22Rv1 (cell line): ENCODE data around the gene ARHGAP26.

ENCODE experiments used
- ZFX ChIP-seq: fragments of 450-650 bp; IDR thresholded peaks from 2 replicates; pipeline ENCODE4 v1.6.1; 2017; ENCODE audit warnings: antibody characterized with exemption, borderline replicate concordance
- TF ChIP-seq, protein P1 (sequence below): fragments of 450-650 bp; IDR thresholded peaks from 2 replicates; pipeline ENCODE4 v1.5.1; 2017; ENCODE audit warnings: mild to moderate bottlenecking

DNA sequence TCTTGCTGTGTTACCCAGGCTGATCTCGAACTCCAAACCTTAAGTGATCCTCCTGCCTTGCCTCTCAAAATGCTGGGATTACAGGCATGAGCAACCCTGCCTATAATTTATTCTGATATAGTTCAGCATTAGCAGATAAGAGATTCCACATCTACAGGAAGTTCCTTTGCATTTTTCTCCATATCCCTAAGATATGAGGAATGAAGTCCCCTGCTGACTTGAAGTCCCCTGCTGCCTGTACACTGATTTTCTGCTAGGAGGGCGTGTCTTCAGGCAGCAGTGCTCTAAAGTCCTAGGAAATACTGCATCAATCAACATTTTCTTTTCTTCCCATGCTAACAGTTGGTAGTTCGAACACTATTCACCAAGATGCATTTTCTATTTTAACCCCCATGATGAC is 105.8 kb downstream of the ARHGAP26 start:
- TF ChIP-seq, protein P1, sequence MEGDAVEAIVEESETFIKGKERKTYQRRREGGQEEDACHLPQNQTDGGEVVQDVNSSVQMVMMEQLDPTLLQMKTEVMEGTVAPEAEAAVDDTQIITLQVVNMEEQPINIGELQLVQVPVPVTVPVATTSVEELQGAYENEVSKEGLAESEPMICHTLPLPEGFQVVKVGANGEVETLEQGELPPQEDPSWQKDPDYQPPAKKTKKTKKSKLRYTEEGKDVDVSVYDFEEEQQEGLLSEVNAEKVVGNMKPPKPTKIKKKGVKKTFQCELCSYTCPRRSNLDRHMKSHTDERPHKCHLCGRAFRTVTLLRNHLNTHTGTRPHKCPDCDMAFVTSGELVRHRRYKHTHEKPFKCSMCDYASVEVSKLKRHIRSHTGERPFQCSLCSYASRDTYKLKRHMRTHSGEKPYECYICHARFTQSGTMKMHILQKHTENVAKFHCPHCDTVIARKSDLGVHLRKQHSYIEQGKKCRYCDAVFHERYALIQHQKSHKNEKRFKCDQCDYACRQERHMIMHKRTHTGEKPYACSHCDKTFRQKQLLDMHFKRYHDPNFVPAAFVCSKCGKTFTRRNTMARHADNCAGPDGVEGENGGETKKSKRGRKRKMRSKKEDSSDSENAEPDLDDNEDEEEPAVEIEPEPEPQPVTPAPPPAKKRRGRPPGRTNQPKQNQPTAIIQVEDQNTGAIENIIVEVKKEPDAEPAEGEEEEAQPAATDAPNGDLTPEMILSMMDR = no peak
- no peak for TF ChIP-seq ZFX
